Gastroesophageal sphincter (tissue), 4 donors: ENCODE results near the gene MARK3. TPM values are rescaled to one million over a fixed set of nuclear protein-coding genes. Genes with fewer than 3 reads are reported as not detected.

Experiments
- ATAC-seq: fragments of 150-250 bp; one replicate; pipeline ENCODE4 v1.9.1; 2016; ENCODE audit warnings: mild to moderate bottlenecking, moderate library complexity
- H3K27ac ChIP-seq, 4 donors: fragments of 200-600 bp; sonication (generic) in 3 of 4; 1 replicate in 3 of 4; 2 replicates in 1 of 4; pipeline ENCODE4 v1.5.1; 2016 to 2019
- H3K27me3 ChIP-seq: fragments of 200-600 bp; sonication (generic); one replicate; pipeline ENCODE4 v1.5.1; 2019
- H3K36me3 ChIP-seq, 2 donors: fragments of 200-600 bp; sonication (generic); one replicate each; pipeline ENCODE4 v1.5.1; 2019; ENCODE audit warnings: control low read depth in 1 of 2
- H3K4me1 ChIP-seq, 3 donors: fragments of 200-600 bp; sonication (generic); 1 replicate in 2 of 3; 2 replicates in 1 of 3; pipeline ENCODE4 v1.5.1; 2016 to 2019; ENCODE audit warnings: control low read depth in 2 of 3
- H3K4me3 ChIP-seq, 2 donors: fragments of 200-600 bp; sonication (generic); one replicate each; pipeline ENCODE4 v1.5.1; 2019; ENCODE audit warnings: mild to moderate bottlenecking in 1 of 2, moderate library complexity in 1 of 2
- H3K9me3 ChIP-seq, 3 donors: fragments of 200-600 bp; sonication (generic); one replicate each; pipeline ENCODE4 v1.5.1; 2017 to 2019; ENCODE audit warnings: control low read depth in 2 of 3
- CTCF ChIP-seq, 4 experiments: fragments of 200-600 bp in 2 of 4; fragments of 450-650 bp in 2 of 4; sonication (generic) in 1 of 4; IDR thresholded peaks; one replicate each; pipeline ENCODE4 v1.5.1; 2017 to 2019; ENCODE audit warnings: antibody characterized with exemption in 4 of 4, mild to moderate bottlenecking in 2 of 4, moderate library complexity in 2 of 4
- EP300 ChIP-seq: sonication (generic); formaldehyde crosslinking; IDR thresholded peaks from one replicate; pipeline ENCODE4 v1.6.1; 2017; ENCODE audit warnings: antibody characterized with exemption, mild to moderate bottlenecking
- POLR2A ChIP-seq, 2 donors: fragments of 450-650 bp; IDR thresholded peaks; one replicate each; pipeline ENCODE4 v1.6.1; 2017; ENCODE audit warnings: antibody characterized with exemption in 2 of 2, mild to moderate bottlenecking in 2 of 2, moderate library complexity in 1 of 2
- POLR2AphosphoS5 ChIP-seq: sonication (generic); formaldehyde crosslinking; IDR thresholded peaks from one replicate; pipeline ENCODE4 v1.6.1; 2017; ENCODE audit warnings: antibody characterized with exemption
- WGBS, 2 donors: methylation state at CpG; one replicate each; pipeline ENCODE4 v1.1.5; 2018; ENCODE audit warnings: low coverage in 1 of 2; 5-methylcytosine and 5-hydroxymethylcytosine counted together
- total RNA-seq, 4 donors: library from RNA; depleted of rRNA; stranded (reverse); fragments of >200 nt; gene quantifications; one replicate each; pipeline ENCODE4 v1.1.0, GENCODE V29; 2016

The MARK3 gene
- total RNA-seq, 4 donors from 2014 or later: 65.1 to 127 (median 70.4) TPM

- no peaks in the 10 kb centered on the region for H3K9me3 ChIP-seq
- no peak overlapping the region for H3K4me3 ChIP-seq
- H3K4me1 ChIP-seq: peaks cover 0 to 50% (median 5%) of the 10 kb centered on the region in 3 donors
- no peaks in the 10 kb centered on the region for H3K27me3 ChIP-seq
- TF ChIP-seq CTCF (IDR thresholded peaks at IDR 0.05) (no peak), POLR2A (IDR thresholded peaks at IDR 0.05) (no peak), POLR2AphosphoS5 (no peak), EP300 (no peak)
- WGBS, 2 donors: 63% methylated on average over 3 of the region's 3 CpGs
- H3K36me3 ChIP-seq: peaks cover 0 to 5% of the 10 kb centered on the region in 2 donors
- H3K27ac ChIP-seq: no peak overlapping the region
- no peak for ATAC-seq
Observed at GRCh38 chr14:103427485-103428443, 42.5 kb downstream of the MARK3 start.

- no peaks in the 10 kb centered on the region for H3K27me3 ChIP-seq
- no peak for ATAC-seq
- H3K4me3 ChIP-seq: no peak overlapping the region
- TF ChIP-seq POLR2A (IDR thresholded peaks at IDR 0.05) (no peak), CTCF (IDR thresholded peaks at IDR 0.05) (no peak)
- H3K36me3 ChIP-seq: peaks cover 0 to 5% of the 10 kb centered on the region in 2 donors
- peaks cover 0 to 39% (median 5%) of the 10 kb centered on the region in 3 donors for H3K4me1 ChIP-seq
- WGBS, 2 donors: 75 to 80% methylated on average over 3 of the region's 3 CpGs
- H3K9me3 ChIP-seq: no peaks in the 10 kb centered on the region
- no peak overlapping the region for H3K27ac ChIP-seq
Observed at GRCh38 chr14:103428723-103429556, 43.7 kb downstream of the MARK3 start.

- Histone ChIP-seq H3K27me3 (no peaks in the 10 kb centered on the region), H3K4me1 (peaks cover 0 to 50% (median 5%) of the 10 kb centered on the region in 3 donors), H3K36me3 (peaks cover 0 to 6% of the 10 kb centered on the region in 2 donors), H3K9me3 (no peaks in the 10 kb centered on the region), H3K27ac (no peak overlapping the region), H3K4me3 (no peak overlapping the region)
- 72 to 81% methylated on average over 3 of the region's 3 CpGs for WGBS, 2 donors
- no peak for ATAC-seq
- TF ChIP-seq EP300 (no peak), POLR2A (IDR thresholded peaks at IDR 0.05) (no peak), CTCF (IDR thresholded peaks at IDR 0.05) (no peak), POLR2AphosphoS5 (no peak)
Observed at GRCh38 chr14:103430358-103430757, 45.1 kb downstream of the MARK3 start.

- no peak overlapping the region for H3K27ac ChIP-seq
- TF ChIP-seq POLR2A (IDR thresholded peaks at IDR 0.05) (no peak), CTCF (IDR thresholded peaks at IDR 0.05) (no peak), POLR2AphosphoS5 (no peak), EP300 (no peak)
- H3K27me3 ChIP-seq: no peaks in the 10 kb centered on the region
- no peak for ATAC-seq
- H3K4me1 ChIP-seq: peaks cover 0 to 53% (median 5%) of the 10 kb centered on the region in 3 donors
- H3K9me3 ChIP-seq: no peaks in the 10 kb centered on the region
- WGBS, 2 donors: 77 to 86% methylated on average over 1 to 2 of the region's 4 CpGs
- peaks cover 0 to 4% of the 10 kb centered on the region in 2 donors for H3K36me3 ChIP-seq
- no peak overlapping the region for H3K4me3 ChIP-seq
Observed at GRCh38 chr14:103432627-103433026, 47.4 kb downstream of the MARK3 start.
